HG03039 (cell line): ENCODE results near the gene PHLDB1.

Source experiments
- ATAC-seq: cut with Tn5 transposase; IDR thresholded peaks from one replicate; pipeline ENCODE4 v1.9.1; 2021; ENCODE audit warnings: mild to moderate bottlenecking, moderate library complexity; ENCODE audit not compliant: unreplicated experiment

The PHLDB1 gene

DNA sequence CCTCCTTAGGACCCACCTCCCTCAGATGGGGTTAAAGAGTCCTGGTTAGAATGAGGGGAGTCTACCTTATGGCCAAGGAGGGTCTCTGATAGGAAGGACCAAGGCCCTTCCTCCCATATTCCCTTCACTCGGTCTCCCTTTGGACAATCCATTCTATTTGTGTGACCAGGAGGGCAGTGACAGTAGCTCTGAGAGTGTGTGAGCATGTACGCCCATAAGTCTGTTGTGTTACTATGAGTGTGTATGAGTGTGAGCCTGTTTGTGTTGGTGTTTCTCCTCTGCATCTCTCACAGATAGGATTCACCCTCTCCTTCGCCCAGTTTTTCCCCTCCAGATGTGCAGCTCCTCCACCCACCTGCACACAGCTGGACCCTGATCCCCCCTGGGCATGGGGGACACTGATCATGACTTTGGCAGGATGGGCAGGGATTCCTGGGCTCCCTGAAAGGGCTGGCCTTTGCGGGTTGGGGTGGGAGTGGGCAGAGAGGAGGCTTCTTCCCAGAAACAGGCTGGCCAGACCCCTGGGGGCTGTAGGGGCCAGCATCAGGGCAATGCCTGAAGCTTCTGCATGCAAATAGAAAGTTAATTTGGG, 14.5 kb downstream of the PHLDB1 start:
- no peak for ATAC-seq

DNA sequence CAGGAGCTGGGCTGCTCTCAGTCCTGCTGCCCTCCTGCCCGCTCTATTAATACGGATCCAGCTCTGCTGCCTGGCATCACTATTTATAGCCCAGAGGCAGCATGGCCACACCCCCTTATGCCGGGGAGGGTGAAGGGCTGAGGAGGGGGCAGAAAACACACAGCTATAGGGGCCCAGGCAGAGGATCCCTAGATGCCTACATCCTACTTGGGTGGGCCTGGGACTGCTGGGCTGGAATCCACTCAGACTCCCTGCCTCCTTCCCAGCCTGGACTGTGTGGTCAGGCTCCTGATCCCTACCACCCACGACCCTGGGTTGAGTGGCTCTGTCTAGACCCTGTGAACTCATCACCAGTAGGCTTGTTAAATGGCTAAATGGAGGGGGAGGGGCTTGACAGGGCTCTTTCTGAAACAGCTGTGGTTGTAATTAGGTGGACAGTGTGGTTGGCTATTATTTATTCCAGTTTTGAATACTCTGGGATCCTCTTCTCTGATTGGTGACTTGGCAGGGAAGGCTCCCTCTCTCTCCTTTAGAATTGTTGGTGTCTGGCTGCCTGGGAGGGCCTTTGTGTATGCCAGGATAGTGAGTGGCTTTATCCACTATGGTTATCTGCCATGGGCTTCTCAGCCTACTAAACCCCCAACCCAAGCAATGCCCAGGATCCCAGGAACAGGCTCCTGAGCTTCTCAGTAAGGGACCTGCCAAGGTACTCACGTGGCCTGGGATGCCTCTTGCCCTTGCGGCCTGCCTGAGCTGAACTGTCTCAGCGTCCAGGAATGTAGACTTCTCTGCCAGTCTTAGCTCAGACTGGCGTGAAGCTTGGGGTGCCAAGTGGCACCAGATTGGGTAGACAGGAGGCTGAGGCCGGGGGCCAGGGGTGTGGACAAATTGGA, 15.2 kb downstream of the PHLDB1 start:
- no peak for ATAC-seq

DNA sequence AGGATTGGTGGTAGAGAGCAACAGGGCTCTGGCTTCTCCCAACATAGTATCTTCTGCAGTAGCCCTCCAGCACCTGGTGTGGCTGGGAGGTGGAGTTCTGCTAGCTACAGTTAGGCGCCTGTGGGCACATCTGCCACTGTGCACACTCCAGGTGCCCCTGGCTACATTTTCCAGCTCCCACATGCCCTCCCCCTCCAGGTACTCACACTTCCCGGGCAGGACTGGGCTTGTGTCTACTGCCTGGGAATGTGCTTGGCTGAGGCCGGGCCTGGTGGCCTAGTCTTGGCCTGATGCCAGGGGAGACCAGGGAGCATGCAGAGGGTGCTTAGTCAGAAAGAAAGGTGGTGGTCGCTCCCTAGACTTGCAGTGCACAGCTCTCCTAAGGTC, 15.8 kb downstream of the PHLDB1 start:
- no peak for ATAC-seq

DNA sequence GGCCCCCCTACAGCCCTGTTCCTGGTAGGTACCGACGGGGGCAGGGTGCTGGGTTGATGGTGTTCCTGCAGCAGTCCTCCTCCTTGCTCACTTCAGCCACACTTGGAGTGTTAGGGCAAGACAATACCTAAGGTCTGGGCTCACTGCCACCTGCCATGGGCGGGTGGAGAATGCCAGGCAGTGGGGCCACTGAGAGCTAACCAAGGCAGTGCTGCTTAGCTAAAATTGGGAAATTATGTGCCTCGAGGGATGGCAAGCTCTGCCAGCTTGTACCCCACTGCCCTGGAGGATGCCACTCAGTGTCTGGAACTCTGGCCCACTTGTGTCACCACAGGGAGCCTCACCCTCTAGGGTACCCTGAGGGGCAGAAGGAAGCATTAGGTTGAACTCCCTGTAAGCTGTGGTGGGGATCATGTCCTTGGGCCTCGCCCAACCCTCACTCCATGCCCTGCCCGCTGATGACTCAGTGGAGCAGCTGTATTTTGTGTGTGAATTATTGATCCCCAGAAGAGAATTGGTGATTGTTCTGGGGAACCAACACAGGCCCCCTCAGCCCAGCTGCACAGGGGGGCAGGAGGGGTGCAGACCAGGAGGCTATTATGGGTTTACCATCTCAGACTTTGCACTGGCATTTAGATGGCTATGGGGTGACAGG, 17.7 kb downstream of the PHLDB1 start:
- no peak for ATAC-seq

DNA sequence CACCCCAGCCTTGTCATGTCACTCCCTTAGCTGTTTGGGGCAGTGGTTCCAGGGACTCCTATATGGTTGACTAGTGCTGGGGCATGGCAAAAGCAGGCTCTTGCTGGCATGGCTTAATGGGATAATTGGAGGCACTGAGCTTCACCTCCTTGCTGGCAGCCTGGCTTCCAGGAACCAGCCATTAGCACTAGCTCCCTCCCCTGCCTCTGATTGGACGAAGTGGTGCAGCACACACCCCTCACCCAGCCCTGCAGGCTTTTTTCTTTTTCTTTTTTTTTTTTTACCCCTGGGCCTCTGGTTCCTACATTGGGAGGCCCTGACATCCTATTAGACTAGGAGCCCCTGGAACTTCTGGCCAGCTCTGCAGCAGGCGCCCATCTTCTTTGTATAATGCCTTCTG, 18.6 kb downstream of the PHLDB1 start:
- no peak for ATAC-seq

DNA sequence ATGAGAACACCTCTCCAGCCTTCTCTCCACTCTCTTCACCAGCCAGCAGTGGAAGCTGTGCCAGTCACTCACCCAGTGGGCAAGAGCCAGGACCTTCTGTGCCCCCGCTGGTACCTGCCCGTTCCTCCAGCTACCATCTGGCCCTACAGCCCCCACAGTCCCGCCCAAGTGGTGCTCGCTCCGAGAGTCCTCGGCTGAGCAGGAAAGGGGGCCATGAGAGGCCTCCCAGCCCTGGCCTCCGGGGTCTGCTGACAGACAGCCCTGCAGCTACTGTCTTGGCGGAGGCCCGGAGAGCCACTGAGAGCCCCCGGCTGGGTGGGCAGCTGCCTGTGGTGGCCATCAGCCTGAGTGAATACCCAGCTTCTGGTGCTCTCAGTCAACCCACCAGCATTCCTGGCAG, 20.2 kb downstream of the PHLDB1 start:
- ATAC-seq, result no peak

DNA sequence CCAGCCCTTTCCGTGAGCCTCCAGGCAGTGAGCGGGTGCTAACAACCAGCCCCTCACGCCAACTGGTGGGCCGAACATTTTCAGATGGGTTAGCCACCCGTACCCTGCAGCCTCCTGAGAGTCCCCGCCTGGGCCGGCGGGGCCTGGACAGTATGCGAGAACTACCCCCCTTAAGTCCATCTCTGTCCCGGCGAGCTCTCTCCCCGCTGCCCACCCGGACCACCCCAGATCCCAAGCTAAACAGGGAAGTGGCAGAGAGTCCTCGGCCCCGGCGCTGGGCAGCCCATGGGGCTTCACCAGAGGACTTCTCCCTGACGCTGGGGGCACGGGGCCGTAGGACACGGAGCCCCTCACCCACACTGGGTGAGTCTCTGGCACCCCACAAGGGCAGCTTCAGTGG, 20.6 kb downstream of the PHLDB1 start:
- no peak for ATAC-seq

DNA sequence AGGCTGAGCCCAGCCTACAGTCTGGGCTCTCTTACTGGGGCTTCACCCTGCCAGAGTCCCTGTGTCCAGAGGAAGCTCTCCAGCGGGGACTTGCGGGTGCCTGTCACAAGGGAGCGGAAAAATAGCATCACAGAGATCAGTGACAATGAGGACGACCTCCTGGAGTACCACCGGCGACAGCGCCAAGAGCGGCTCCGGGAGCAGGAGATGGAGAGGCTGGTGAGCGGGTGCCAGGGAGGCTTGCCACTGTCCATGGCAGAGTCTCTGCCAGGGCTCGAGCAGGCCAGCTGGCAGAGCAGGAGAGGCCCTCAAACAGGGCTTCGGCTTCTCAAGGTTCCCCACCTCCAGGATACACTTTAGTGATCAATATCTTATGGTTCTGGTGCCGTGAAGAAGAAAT, 21.0 kb downstream of the PHLDB1 start:
- no peak for ATAC-seq

DNA sequence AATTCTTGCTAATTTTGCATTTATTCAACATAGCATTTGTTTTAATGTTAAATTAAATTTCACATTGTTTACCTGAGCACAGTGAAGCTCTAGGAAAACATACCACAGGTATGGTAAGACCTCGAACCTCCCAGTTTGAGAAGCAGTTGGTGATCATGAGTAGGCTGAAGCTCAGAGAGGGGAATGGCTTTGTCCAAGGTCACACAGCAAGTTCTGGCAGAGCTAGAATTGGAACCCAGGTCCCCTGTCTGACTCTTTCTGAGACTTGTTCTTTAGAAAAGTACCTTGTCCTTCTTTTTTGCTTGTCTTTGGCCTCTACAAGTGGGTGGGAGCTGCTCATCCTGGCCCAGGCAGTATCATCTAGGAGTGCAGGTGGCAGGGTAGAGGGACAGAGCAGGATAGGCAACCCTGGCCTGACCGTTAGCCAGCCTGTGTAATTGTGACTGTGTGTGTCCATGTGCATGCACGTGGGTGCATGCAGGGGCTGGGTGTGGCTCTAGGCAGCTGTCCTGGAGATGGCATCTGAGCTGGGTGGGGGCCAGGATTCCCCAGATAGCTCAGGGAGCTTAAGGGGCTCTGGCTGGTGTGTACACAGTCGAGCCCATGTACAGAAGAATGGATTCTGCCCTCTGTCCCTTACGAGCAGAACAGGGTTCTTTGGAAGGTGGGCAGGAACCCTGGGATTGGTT, 21.6 kb downstream of the PHLDB1 start:
- ATAC-seq, result no peak

DNA sequence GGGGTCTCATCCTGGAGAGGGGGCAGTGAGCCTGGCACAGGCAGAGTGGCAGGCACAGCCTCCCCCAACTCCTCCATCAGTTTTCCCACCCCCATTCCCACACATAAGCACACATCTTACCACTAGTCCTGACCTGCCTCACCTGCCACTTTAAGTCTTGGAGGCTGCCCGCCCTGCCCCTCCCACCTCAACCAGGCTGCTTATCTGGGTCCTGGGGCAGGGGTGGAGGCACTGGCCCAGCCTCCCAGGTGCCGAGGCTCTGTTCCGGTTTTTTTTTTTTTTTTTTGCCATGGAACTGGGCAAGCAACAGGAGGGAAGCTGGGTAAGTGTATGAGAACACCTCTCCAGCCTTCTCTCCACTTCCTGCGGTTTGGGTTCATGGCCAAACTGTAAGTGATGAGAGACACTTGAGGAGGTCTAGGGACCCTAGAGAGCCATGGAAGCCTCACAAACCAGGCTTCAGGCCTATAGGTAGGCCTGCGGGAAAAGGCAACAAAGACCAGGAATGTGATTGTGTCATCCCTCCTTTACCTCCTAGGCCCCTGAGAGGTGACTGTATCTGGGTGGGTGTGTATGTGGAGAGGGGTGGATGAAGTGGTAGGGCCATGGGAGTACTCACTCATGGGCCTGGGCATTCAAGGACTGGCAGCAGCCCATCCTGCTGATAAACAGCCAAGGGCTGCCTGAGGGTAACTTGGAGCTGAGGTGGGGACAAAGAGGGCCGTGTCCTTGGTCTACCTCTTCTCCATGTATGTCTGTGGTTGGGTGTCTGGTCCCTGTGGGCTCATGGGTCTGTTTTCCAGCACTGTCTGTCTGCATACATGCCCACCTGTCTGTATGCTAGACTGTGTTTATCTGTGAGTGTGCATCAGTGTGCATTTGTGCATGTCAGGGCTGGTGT, 22.6 kb downstream of the PHLDB1 start:
- no peak for ATAC-seq

DNA sequence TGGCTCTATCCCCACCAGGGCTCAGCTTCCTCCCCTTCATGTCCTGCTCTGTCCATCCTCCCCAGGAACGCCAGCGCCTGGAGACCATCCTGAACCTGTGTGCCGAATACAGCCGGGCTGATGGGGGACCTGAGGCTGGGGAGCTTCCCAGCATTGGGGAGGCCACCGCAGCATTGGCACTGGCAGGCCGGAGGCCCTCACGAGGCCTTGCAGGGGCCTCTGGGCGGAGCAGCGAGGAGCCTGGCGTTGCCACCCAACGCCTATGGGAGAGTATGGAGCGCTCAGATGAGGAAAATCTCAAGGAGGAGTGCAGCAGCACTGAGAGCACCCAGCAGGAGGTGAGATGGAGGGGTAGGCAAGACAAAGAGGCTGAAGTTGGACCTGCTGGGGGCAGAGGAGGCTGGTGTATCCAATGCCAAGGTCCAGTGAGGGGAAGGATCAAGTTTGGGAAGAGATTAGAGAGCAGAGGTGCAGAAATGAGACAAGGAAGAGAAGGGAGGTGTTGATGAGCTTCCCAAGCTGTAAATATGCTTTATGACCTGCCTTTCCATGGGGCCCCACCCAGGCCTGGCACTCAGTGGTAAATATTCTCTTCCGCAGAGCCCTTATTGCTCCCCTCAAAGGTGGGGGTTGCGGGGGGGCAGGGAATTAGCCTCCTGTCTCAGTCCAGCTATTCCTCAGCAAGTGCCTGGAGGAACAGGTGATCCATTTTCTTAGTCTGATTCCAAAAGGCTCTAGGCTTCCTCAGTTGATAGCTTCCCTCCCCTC, 23.9 kb downstream of the PHLDB1 start:
- no peak for ATAC-seq

DNA sequence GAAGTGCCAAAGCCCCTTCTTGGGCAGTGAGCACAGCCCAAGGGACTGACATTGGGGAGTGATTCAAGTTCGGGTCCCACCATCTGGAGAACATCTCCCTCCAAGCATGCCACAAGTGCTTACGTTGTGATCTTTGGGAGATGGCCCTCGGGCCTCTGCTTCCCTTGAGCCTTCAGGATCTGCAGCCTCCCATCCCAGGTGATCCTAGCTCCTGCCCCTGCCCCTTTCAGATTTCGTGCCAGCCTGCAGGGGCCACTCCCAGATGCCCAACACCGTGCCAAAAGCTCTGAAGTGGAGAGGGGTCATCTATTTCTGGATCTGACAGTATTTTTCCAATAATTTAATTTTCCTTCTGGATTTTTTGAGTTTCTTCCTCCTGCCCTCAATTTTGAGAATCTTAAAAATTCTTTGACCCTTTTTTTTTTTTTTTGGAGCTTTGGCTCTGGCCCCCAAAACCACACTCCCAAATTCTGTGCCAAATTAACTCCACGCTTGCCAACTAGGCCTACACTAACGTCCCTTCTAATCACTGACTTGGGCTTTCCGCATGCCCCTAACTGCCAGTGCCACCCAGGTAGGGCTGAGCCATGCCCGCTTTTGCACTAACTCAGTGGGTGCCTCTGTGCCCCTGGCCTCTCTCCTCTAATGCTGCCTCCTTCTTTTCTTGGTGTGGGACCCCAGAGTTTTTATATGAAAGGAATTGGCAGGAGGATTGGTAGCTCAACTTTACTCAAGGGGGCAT, 25.3 kb downstream of the PHLDB1 start:
- no peak for ATAC-seq

DNA sequence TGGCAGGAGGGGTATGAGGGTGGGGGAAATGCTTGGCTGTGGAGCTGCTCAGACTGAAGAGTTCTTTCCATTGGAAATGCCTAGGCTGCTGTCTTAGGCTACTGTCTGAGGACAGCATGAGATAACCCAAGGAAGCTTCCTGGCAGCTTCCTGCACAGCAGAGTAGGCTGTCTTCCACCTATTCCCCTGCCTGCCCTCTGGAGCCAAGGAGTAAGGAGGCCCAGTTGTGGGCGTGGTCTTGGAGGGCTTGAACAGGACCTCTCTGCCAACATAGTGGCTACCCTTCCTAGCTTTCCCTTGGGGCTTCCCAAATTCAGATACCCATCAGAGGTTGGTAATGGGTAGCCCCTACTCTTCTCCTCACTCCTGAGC, 25.9 kb downstream of the PHLDB1 start:
- ATAC-seq, result no peak

DNA sequence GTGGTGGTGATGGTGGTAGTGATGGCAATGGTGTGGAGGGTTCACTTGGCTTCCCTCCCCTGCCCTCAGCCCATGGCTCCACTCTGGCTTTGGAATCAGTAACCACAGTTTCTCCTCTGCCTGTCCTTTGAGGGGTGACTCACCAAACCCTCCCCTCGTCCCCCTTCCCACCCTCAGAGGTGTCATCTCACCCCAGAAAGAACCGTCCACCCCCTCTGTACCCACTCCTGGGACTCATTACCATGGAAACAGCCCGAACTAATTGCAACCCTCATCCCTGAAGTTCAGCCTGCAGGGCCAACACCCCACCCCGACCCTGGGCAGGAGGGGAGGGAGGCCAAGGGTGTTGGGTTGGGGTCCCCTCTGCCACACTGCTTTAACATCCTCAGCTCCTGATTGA, 26.6 kb downstream of the PHLDB1 start:
- no peak for ATAC-seq

DNA sequence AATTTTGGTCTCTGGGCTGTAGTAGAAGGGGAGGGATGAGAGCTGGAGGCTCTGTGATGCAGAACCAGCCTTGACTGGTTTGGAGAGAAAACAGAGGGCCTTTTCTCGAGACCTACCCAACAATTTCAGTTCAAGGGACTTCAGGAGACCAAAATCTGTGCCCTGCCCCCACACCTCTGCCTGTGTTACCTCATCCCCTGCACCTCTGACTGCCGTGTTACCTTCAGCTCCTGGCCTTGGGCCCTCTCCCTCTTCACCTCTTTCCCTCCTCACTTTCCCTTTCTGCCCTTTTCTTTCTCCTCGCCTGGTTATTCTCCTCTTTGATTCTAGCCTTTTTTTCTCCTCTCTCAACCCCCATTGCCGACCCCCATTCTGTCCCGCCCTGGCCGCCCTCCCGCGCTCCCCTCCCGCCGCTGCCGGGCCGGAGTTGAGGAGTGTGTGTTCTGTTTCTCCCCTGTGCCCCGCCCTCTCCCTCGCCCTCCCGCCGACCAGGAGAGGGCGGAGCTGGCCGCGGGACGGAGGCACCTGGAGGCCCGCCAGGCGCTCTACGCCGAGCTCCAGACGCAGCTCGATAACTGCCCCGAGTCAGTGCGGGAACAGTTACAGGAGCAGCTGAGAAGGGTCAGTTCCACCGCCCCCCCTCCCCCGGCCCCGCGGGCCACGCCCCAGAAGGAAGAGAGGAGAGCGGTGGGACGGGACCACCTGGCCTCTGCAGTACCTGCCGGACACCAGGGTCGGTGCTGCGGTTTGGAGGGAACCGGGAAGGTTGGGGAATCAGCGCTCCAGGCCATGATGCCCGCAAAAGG, 27.2 kb downstream of the PHLDB1 start:
- no peak for ATAC-seq

DNA sequence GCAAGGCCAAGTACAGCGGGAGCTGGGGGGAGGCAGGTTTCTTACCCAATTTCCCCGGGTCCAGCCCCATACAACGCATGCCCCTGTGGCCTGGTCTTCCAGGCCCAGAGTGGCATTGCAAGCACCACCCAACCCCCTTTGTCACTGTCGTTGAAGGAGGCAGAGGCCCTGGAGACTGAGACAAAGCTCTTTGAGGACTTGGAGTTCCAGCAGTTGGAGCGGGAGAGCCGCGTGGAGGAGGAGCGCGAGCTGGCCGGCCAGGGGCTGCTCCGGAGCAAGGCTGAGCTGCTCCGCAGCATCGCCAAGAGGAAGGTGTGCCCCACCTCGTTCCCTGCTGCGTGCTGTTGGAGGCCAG, 27.8 kb downstream of the PHLDB1 start:
- no peak for ATAC-seq

DNA sequence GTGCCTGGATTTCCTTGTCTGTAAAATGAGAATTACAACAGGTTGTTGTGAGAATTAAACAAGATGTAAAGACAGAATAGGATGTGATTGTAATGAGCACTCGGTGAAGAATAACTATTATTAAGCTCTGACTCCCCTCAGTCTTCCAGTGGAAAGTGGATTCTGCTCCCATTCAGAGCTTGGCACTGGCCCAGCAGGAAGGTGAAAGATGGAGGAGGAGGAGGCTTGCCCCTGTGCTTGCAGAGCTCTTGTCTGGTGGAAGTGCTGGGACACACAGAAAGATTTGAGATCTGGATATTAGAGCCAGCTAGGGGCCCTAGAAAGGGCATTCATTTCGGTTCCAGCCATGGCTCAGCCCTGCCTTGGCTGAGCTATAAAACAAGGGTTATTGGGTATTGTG, 28.2 kb downstream of the PHLDB1 start:
- ATAC-seq, result no peak

DNA sequence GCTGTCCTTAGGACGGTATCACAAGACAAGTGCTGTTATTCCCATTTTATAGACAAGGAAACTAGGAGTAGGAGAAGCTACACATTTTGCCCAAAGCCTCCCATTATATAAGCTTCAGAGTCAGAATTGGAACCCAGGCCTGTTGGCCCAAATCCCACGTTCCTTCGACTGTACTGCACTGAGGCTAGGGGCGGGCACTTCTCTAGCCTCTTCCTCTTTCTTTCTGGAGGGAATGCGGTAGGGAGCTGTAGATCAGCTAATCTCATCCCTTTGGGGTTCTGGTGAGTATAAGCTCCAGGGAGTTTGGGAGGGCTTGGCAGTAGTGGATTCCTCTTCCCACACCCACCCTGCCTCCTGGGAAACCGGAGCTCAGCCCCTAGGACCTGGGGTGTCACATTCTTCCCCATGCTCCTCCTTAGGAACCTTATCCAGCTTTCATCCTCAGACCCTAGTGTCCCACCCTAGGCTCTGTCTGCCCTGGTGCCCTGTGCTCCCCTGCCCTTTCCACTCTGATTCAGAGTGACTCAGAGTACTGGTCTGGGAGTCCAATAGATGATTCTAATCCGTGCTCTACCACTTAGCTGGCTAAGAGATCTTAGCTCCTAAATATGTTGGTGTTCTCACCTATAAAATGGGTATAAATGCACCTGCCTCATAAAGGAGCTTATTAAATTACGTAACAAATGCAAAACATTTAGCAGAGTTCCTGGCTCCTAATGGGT, 29.3 kb downstream of the PHLDB1 start:
- ATAC-seq, result no peak
